OCI-LY3 (cell line): ENCODE measurements around the gene TRIM71.

ENCODE experiments used
- H2AFZ ChIP-seq: fragments of 200-600, 300-600 bp; shearing (Covaris generic); 2 replicates; pipeline ENCODE4 v1.6.0; 2014; ENCODE audit warnings: antibody characterized with exemption, low read depth, low read length
- H3K27ac ChIP-seq: fragments of 200-600, 300-600 bp; sonication (generic); 2 replicates; pipeline ENCODE4 v1.5.1; 2014; ENCODE audit warnings: mild to moderate bottlenecking, low read length, moderate library complexity, mixed read lengths
- H3K27me3 ChIP-seq: fragments of 200-600, 300-600 bp; sonication (generic); 2 replicates; pipeline ENCODE4 v1.6.1; 2014; ENCODE audit warnings: low read depth, low read length, mixed read lengths
- H3K36me3 ChIP-seq: fragments of 200-600, 300-600 bp; sonication (generic); replicated peaks from 2 replicates; pipeline ENCODE3; 2014; ENCODE audit warnings: low read depth, low read length, mixed read lengths
- H3K4me1 ChIP-seq: fragments of 300-600, 200-600 bp; sonication (generic); 2 replicates; pipeline ENCODE4 v1.6.1; 2014; ENCODE audit warnings: low read length, mixed read lengths
- H3K4me2 ChIP-seq: fragments of 200-600, 300-600 bp; sonication (generic); 2 replicates; pipeline ENCODE4 v1.6.1; 2014; ENCODE audit warnings: low read length, mixed read lengths
- H3K4me3 ChIP-seq: fragments of 300-600, 200-600 bp; sonication (generic); 2 replicates; pipeline ENCODE4 v1.5.1; 2014; ENCODE audit warnings: antibody characterized with exemption, mild to moderate bottlenecking, low read length, moderate library complexity
- H3K79me2 ChIP-seq: fragments of 300-600, 200-600 bp; shearing (Covaris generic); 2 replicates; pipeline ENCODE4 v1.6.1; 2014; ENCODE audit warnings: mild to moderate bottlenecking, low read length, mixed read lengths
- H3K9ac ChIP-seq: fragments of 300-600, 200-600 bp; shearing (Covaris generic); 2 replicates; pipeline ENCODE4 v1.6.0; 2014; ENCODE audit warnings: mild to moderate bottlenecking, low read length, moderate library complexity
- H3K9me3 ChIP-seq: fragments of 200-600, 300-600 bp; shearing (Covaris generic); 2 replicates; pipeline ENCODE4 v1.6.1; 2014; ENCODE audit warnings: low read length, mixed read lengths; ENCODE audit not compliant: insufficient read depth
- H4K20me1 ChIP-seq: fragments of 200-600, 300-600 bp; sonication (generic); 2 replicates; pipeline ENCODE4 v1.6.1; 2016; ENCODE audit warnings: low read length, mixed read lengths; ENCODE audit not compliant: insufficient read depth
- EZH2phosphoT487 ChIP-seq: fragments of 200-600 bp; shearing (Covaris generic); IDR thresholded peaks from 2 replicates; pipeline ENCODE4 v1.6.1; 2018; ENCODE audit warnings: antibody characterized with exemption, mixed run types, low read depth
- TF ChIP-seq, protein P1 (sequence below): fragments of 200-600, 300-600 bp; sonication (generic); IDR thresholded peaks from 2 replicates; pipeline ENCODE4 v1.5.1; 2014; ENCODE audit warnings: antibody characterized with exemption, low read length, low read depth

Gene TRIM71

DNA sequence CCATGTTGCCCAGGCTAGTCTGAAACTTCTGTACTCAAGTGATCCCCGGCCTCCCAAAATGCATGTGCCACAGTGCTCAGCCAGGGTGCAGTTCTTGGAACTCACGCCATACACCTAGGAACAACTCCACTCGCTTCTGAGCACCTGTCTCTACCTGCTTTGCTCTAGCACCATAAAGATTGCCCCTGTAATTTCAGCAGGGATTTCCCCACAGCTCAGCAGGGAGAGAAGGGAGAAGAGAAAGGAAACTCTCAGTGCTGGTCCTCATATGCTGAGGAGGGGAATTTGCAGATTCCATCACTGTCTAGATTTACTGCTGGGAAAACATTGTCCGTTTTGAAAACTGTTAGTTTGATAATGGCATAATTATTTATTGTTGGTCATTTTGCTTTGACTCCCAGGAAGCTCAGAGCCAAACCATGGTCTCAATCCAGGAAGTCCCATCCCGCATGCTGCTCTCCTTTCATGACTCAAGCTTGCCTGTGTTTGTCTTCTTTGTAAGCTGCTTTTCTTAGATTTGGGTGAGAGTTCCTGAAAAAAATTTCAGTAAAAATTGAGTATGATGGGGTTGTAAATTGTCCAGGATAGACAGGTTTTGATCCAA is 24.2 kb downstream of the TRIM71 start:
- H3K79me2 ChIP-seq, result no peaks in the 10 kb centered on the region
- H3K9me3 ChIP-seq, result no peaks in the 10 kb centered on the region
- H3K27ac ChIP-seq, result peak overlapping the region; percentile 51; the same call in 1 of the 2 replicates
- H3K36me3 ChIP-seq, result no peaks in the 10 kb centered on the region
- peak overlapping the region; percentile 7; the same call in 1 of the 2 replicates for H3K9ac ChIP-seq
- no peaks in the 10 kb centered on the region for H4K20me1 ChIP-seq
- peak overlapping the region; percentile 66 for H3K4me2 ChIP-seq
- peak overlapping the region; percentile 23 for H3K4me3 ChIP-seq
- no peak for TF ChIP-seq EZH2phosphoT487
- TF ChIP-seq, protein P1, sequence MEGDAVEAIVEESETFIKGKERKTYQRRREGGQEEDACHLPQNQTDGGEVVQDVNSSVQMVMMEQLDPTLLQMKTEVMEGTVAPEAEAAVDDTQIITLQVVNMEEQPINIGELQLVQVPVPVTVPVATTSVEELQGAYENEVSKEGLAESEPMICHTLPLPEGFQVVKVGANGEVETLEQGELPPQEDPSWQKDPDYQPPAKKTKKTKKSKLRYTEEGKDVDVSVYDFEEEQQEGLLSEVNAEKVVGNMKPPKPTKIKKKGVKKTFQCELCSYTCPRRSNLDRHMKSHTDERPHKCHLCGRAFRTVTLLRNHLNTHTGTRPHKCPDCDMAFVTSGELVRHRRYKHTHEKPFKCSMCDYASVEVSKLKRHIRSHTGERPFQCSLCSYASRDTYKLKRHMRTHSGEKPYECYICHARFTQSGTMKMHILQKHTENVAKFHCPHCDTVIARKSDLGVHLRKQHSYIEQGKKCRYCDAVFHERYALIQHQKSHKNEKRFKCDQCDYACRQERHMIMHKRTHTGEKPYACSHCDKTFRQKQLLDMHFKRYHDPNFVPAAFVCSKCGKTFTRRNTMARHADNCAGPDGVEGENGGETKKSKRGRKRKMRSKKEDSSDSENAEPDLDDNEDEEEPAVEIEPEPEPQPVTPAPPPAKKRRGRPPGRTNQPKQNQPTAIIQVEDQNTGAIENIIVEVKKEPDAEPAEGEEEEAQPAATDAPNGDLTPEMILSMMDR, result no peak
- peak overlapping the region; percentile 13; the same call in 1 of the 2 replicates for H2AFZ ChIP-seq
- no peaks in the 10 kb centered on the region for H3K27me3 ChIP-seq
- H3K4me1 ChIP-seq, result peaks cover 22% of the 10 kb centered on the region

DNA sequence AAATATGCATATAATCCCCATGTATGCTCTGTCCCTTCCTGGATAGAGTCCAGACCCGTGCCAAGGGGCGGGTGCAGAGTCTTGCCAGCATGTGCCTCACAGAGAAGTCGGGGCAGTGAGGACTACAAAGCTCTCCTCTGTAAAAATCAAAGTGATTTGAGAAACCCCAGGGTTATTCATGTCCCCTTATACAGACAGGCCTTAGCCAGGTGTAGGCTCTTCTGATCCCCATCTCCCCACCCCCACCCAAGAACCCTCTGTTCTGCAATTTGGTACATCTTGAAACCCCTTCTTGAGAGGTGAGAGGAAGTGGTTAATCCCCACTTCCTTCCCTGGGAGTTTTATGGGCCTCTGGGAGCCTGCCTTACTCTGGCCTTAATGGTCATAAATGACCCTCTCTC is 24.7 kb downstream of the TRIM71 start:
- Histone ChIP-seq H3K9ac (peak overlapping the region; percentile 7; the same call in 1 of the 2 replicates), H3K79me2 (no peaks in the 10 kb centered on the region), H3K4me3 (peak overlapping the region; percentile 23), H3K27me3 (no peaks in the 10 kb centered on the region), H3K4me1 (peaks cover 22% of the 10 kb centered on the region), H3K9me3 (no peaks in the 10 kb centered on the region), H3K4me2 (peak overlapping the region; percentile 66), H2AFZ (no peak overlapping the region), H3K27ac (peak overlapping the region; percentile 51; the same call in 1 of the 2 replicates), H4K20me1 (no peaks in the 10 kb centered on the region), H3K36me3 (no peaks in the 10 kb centered on the region)
- TF ChIP-seq, protein P1, result no peak
- no peak for TF ChIP-seq EZH2phosphoT487

DNA sequence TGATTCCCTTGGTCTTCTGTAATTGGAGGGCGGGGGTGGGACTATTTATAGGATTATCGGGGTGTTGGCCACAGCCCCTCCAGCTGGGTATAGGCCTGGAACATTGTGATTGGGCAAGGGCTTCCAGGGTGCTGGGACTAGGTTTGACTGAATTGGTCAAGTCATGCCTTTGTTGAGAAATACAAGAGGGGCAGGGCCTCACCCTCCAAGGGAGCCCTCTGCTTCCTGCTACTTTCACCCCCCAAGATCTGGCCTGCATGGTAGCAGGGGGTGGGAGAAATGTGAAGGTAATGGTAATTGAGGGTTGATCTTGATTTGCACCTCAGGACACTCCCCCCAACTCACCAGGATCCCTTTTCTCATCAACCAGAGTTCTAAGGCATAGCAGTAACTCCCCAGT is 25.2 kb downstream of the TRIM71 start:
- Histone ChIP-seq H3K9ac (no peak overlapping the region), H3K4me3 (no peak overlapping the region), H3K27me3 (no peaks in the 10 kb centered on the region), H4K20me1 (no peaks in the 10 kb centered on the region), H2AFZ (no peak overlapping the region), H3K4me2 (peak overlapping the region; percentile 66), H3K79me2 (no peaks in the 10 kb centered on the region), H3K9me3 (no peaks in the 10 kb centered on the region), H3K4me1 (peaks cover 22% of the 10 kb centered on the region), H3K36me3 (no peaks in the 10 kb centered on the region), H3K27ac (peak overlapping the region; percentile 51; the same call in 1 of the 2 replicates)
- TF ChIP-seq, protein P1, result no peak

DNA sequence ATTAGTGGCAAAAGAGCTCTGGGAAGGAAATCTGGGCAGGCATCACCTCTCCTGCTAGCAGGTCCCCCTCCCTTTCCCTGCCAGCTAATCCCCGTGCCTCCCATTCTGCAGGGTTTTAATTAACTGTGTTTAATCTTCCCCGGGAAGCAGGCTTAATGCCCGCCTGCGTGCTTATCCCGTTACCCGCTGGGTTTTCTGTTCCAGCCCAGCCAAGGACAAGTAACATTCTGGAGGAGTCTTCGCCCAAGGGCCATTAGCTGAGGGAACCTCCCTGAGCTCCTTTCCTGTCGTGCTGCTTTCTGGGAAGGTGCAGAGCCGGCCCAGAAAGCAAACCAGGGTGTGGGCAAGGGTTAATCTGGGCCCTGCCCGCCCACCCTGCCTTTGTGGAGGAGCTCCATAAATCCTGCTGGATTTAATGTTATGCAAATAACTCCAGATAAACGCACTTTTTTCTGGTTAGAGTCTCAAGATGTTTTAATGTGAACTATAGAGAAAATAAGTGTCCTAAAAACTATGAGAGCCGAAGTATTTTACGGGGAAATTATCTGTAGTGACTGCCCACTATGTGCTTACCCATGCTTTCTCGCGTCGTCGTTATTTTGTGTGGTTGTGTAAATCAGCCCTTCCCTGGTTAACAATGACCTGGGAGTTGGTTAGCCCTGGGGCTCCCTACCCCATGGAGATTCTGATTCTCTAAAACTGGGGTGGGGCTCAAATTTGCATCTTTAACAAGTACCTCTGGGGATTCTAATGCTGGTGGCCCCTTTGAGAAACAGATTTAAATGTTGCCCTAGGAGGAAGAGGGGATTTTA is 25.9 kb downstream of the TRIM71 start:
- no peak overlapping the region for H3K27ac ChIP-seq
- H3K4me1 ChIP-seq, result peaks cover 22% of the 10 kb centered on the region
- no peaks in the 10 kb centered on the region for H4K20me1 ChIP-seq
- H3K36me3 ChIP-seq, result no peaks in the 10 kb centered on the region
- H3K27me3 ChIP-seq, result no peaks in the 10 kb centered on the region
- H2AFZ ChIP-seq, result no peak overlapping the region
- H3K9me3 ChIP-seq, result no peaks in the 10 kb centered on the region
- H3K9ac ChIP-seq, result no peak overlapping the region
- no peak overlapping the region for H3K4me3 ChIP-seq
- no peak for TF ChIP-seq EZH2phosphoT487
- TF ChIP-seq, protein P1, result no peak
- no peak overlapping the region for H3K4me2 ChIP-seq
- H3K79me2 ChIP-seq, result no peaks in the 10 kb centered on the region
